ENCODE data around the gene GEMIN4.
"Not testable (repeated sequence)": the region's sequence is repeated elsewhere in the genome, so short reads cannot be mapped to it uniquely, and the experiment has no call there.

The GEMIN4 gene

DNA sequence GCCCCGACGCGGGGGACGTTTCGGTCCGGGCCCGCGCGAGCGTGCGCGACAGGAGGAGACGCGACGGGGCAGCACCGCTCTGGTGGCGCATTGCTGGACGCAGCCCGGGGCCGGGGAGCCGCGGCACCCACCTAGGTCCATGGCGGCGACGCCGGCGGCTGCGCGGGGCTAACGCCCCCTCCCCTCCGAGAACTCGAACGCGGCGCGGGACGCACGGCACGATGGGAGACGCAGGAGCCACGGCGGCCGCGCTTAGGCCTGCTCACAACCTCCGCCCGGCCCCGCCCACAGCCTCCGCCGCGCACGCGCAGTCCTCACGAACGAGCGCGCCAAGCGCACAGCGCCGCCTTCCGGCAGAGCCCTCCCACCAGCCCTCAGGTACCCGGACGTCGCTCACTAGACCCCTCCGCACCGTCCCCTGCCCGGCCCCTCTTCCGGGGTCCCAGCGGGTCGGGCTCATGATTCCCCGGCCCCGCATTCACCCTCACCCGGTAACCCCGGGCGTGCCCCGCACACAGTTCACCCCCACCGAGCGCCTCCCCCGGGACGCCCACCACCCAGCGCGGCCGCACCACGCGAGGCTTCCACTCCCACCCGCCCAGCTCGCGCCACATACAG lies at the start of gene GEMIN4:
Gene GEMIN4, minus strand, starts transcription at position 263 of the 618 bp plus-strand sequence. Its CDS starts 122 bp downstream, at position 141.
- Histone ChIP-seq H3K9ac (ENCODE audit: low read depth, low read length) (peak within 1 kb of the TSS; percentile 65), H3K9me3 (ENCODE audit: control insufficient read depth, insufficient read depth, low read length) (peaks cover 4% of the 10 kb centered on the region; the same call in 1 of the 2 replicates), H3K36me3 (ENCODE audit: insufficient read depth, low read length) (peaks cover 17% of the 10 kb centered on the region), H3K4me1 (ENCODE audit: insufficient read depth, low read length) (no peaks in the 10 kb centered on the region; the same call in 1 of the 2 replicates)

GRCh38 chr17:801660-802059 lies 49.6 kb upstream of the GEMIN4 start:
- no peaks in the 10 kb centered on the region for H3K9me3 ChIP-seq (ENCODE audit: control insufficient read depth, insufficient read depth, low read length)
- no peaks in the 10 kb centered on the region; the same call in 1 of the 2 replicates for H3K36me3 ChIP-seq (ENCODE audit: insufficient read depth, low read length)
- H3K4me1 ChIP-seq (ENCODE audit: insufficient read depth, low read length), result peaks cover 3% of the 10 kb centered on the region; the same call in 1 of the 2 replicates
- H3K9ac ChIP-seq (ENCODE audit: low read depth, low read length), result no peak overlapping the region

- H3K4me1 ChIP-seq (ENCODE audit: insufficient read depth, low read length), result peaks cover 3% of the 10 kb centered on the region; the same call in 1 of the 2 replicates
- H3K9me3 ChIP-seq (ENCODE audit: control insufficient read depth, insufficient read depth, low read length), result no peaks in the 10 kb centered on the region
- H3K36me3 ChIP-seq (ENCODE audit: insufficient read depth, low read length), result no peaks in the 10 kb centered on the region; the same call in 1 of the 2 replicates
- H3K9ac ChIP-seq (ENCODE audit: low read depth, low read length), result no peak overlapping the region
Measured at GRCh38 chr17:800446-801242, 48.6 kb upstream of the GEMIN4 start.

DNA sequence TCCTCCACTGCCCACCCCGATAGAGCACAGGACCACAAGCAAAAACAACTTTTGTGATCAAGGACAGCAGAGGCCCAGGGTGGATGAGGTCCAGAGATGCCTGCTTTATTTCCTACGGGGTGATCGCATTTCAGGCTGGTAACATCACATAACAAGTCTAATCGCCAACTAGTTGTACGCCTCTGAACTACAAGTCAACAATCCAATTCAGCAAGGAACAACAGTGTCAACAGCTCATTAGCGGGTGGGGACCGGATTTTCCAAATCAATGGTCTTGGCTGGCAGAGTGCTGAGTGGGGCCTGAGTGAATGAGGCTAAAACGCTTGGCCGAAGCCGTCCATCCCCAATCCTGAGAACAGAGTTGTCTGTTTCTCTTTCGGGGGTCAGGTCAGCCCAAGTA lies 47.2 kb upstream of the GEMIN4 start:
- no peaks in the 10 kb centered on the region; the same call in 1 of the 2 replicates for H3K36me3 ChIP-seq (ENCODE audit: insufficient read depth, low read length)
- no peaks in the 10 kb centered on the region for H3K9me3 ChIP-seq (ENCODE audit: control insufficient read depth, insufficient read depth, low read length)
- H3K9ac ChIP-seq (ENCODE audit: low read depth, low read length), result no peak overlapping the region
- H3K4me1 ChIP-seq (ENCODE audit: insufficient read depth, low read length), result peaks cover 10% of the 10 kb centered on the region; the same call in 1 of the 2 replicates

- no peaks in the 10 kb centered on the region; the same call in 1 of the 2 replicates for H3K36me3 ChIP-seq (ENCODE audit: insufficient read depth, low read length)
- no peak overlapping the region for H3K9ac ChIP-seq (ENCODE audit: low read depth, low read length)
- H3K9me3 ChIP-seq (ENCODE audit: control insufficient read depth, insufficient read depth, low read length), result no peaks in the 10 kb centered on the region
- H3K4me1 ChIP-seq (ENCODE audit: insufficient read depth, low read length), result peaks cover 10% of the 10 kb centered on the region; the same call in 1 of the 2 replicates
Measured at GRCh38 chr17:798246-798645, 46.2 kb upstream of the GEMIN4 start.

GRCh38 chr17:797236-797840 lies 45.3 kb upstream of the GEMIN4 start:
- Histone ChIP-seq H3K4me1 (ENCODE audit: insufficient read depth, low read length) (peaks cover 10% of the 10 kb centered on the region; the same call in 1 of the 2 replicates), H3K9ac (ENCODE audit: low read depth, low read length) (no peak overlapping the region), H3K9me3 (ENCODE audit: control insufficient read depth, insufficient read depth, low read length) (no peaks in the 10 kb centered on the region), H3K36me3 (ENCODE audit: insufficient read depth, low read length) (no peaks in the 10 kb centered on the region; the same call in 1 of the 2 replicates)

DNA sequence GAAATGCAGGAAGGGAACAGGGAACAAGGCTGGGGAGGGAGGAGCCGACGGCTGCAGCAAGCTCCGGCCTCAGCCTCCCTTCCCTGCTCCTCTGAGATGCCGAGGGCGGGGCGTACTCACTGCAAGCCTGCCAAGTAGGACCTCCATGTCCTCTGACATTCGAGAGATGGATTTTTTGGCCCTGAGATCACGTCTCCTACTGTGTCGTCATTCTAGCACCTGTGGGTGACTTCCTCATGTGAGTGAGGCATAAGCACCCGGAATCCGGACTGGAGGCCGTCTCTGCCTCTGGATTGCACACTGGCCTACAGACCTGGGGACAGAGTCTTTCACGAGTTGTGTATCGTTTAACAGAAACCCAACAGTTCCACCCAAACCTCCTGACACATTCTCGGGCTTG lies 44.5 kb upstream of the GEMIN4 start:
- H3K9ac ChIP-seq (ENCODE audit: low read depth, low read length), result no peak overlapping the region
- no peaks in the 10 kb centered on the region for H3K9me3 ChIP-seq (ENCODE audit: control insufficient read depth, insufficient read depth, low read length)
- peaks cover 10% of the 10 kb centered on the region; the same call in 1 of the 2 replicates for H3K4me1 ChIP-seq (ENCODE audit: insufficient read depth, low read length)
- H3K36me3 ChIP-seq (ENCODE audit: insufficient read depth, low read length), result no peaks in the 10 kb centered on the region; the same call in 1 of the 2 replicates

GRCh38 chr17:795721-796120 lies 43.7 kb upstream of the GEMIN4 start:
- Histone ChIP-seq H3K36me3 (ENCODE audit: insufficient read depth, low read length) (no peaks in the 10 kb centered on the region; the same call in 1 of the 2 replicates), H3K9ac (ENCODE audit: low read depth, low read length) (no peak overlapping the region), H3K9me3 (ENCODE audit: control insufficient read depth, insufficient read depth, low read length) (no peaks in the 10 kb centered on the region), H3K4me1 (ENCODE audit: insufficient read depth, low read length) (peaks cover 10% of the 10 kb centered on the region; the same call in 1 of the 2 replicates)

DNA sequence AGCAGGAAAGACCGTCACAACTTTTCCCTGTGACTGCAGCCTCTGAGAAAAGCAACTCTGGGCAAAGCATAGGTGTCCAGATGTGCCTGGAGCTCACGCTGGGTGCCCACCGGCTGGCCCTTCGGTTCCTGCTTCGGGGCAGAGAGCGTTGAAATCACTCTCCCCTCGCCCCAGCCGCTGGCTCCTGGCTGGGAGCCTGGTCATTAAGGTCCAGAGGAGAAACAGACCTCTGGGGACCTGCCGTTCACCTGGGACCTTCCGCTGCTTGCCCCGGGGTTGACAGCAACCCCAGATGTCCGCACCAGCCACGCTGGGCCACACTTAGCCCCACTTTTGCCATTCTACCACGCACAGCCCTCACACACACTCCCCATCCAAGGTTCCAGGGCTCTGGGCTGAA lies 43.2 kb upstream of the GEMIN4 start:
- Histone ChIP-seq H3K9me3 (ENCODE audit: control insufficient read depth, insufficient read depth, low read length) (no peaks in the 10 kb centered on the region), H3K4me1 (ENCODE audit: insufficient read depth, low read length) (peaks cover 10% of the 10 kb centered on the region; the same call in 1 of the 2 replicates), H3K36me3 (ENCODE audit: insufficient read depth, low read length) (no peaks in the 10 kb centered on the region; the same call in 1 of the 2 replicates), H3K9ac (ENCODE audit: low read depth, low read length) (no peak overlapping the region; the same call in 1 of the 2 replicates)

GRCh38 chr17:794876-795275 lies 42.8 kb upstream of the GEMIN4 start:
- Histone ChIP-seq H3K9me3 (ENCODE audit: control insufficient read depth, insufficient read depth, low read length) (no peaks in the 10 kb centered on the region), H3K36me3 (ENCODE audit: insufficient read depth, low read length) (no peaks in the 10 kb centered on the region), H3K4me1 (ENCODE audit: insufficient read depth, low read length) (peaks cover 10% of the 10 kb centered on the region; the same call in 1 of the 2 replicates), H3K9ac (ENCODE audit: low read depth, low read length) (no peak overlapping the region; the same call in 1 of the 2 replicates)

DNA sequence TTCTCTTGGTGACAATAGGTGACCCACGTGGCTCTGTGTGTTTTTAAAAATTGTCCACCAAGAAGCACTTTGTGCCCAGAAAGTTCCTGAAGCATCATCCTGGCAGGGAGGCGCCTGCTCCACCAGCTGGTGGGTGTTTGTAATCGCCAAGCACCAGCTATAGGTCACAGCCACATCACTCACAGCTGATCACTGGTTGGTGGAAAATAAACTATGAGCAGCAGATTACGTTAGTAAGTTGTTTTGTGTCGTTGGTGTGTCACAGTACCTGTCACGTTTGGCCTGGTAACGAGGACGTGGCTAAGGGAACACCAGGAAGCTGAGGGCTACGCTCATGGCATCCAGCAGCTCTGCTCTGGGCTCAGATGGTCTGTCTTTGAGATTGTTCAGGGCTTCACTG lies 40.2 kb upstream of the GEMIN4 start:
- peaks cover 15% of the 10 kb centered on the region; the same call in 1 of the 2 replicates for H3K4me1 ChIP-seq (ENCODE audit: insufficient read depth, low read length)
- peaks cover 15% of the 10 kb centered on the region; the same call in 1 of the 2 replicates for H3K36me3 ChIP-seq (ENCODE audit: insufficient read depth, low read length)
- no peak overlapping the region for H3K9ac ChIP-seq (ENCODE audit: low read depth, low read length)
- H3K9me3 ChIP-seq (ENCODE audit: control insufficient read depth, insufficient read depth, low read length), result no peaks in the 10 kb centered on the region

DNA sequence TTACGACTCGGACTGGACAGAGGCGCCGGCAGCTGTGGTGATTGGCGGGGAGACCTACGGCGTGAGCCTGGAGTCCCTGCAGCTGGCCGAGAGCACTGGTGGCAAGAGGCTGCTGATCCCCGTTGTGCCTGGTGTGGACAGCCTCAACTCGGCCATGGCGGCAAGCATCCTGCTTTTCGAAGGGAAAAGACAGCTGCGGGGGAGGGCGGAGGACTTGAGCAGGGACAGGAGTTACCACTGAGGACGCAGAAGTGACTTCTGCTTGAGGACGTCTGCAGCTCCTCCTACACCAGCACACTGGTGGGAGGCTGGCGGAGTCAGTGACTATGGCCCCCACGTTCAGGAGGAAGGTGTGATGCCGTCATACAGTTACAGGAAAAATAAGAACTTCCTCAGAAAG lies 39.8 kb upstream of the GEMIN4 start:
- Histone ChIP-seq H3K9me3 (ENCODE audit: control insufficient read depth, insufficient read depth, low read length) (no peaks in the 10 kb centered on the region), H3K36me3 (ENCODE audit: insufficient read depth, low read length) (peaks cover 15% of the 10 kb centered on the region; the same call in 1 of the 2 replicates), H3K4me1 (ENCODE audit: insufficient read depth, low read length) (peaks cover 15% of the 10 kb centered on the region; the same call in 1 of the 2 replicates), H3K9ac (ENCODE audit: low read depth, low read length) (no peak overlapping the region)

DNA sequence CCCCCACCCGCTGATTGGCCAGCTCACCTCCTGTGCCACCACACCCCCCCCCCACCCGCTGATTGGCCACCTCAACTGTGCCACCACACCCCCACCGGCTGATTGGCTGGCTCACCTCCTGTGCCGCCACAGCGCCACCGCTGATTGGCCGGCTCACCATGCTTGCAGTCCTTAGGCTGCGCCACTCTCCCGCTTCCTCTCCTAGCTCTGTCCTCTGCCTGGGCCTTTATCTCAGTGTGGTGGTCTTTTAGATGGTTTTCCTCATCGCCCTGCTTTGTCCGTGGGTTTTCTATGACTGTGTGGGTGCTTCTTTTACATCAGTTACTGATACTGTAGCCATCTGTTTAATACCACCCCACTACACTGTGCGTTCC lies 38.8 kb upstream of the GEMIN4 start:
- H3K9me3 ChIP-seq (ENCODE audit: control insufficient read depth, insufficient read depth, low read length), result not testable (repeated sequence)
- Histone ChIP-seq H3K4me1 (ENCODE audit: insufficient read depth, low read length) (peaks cover 15% of the 10 kb centered on the region; the same call in 1 of the 2 replicates), H3K9ac (ENCODE audit: low read depth, low read length) (peak overlapping the region; percentile 36; the same call in 1 of the 2 replicates), H3K36me3 (ENCODE audit: insufficient read depth, low read length) (peaks cover 15% of the 10 kb centered on the region; the same call in 1 of the 2 replicates)

All from ES-I3 (cell line).